Measurements from ENCODE around the gene LTBP1. TPM values are rescaled to one million over a fixed set of nuclear protein-coding genes. Genes with fewer than 3 reads are reported as not detected.
"Not testable (repeated sequence)": the region's sequence is repeated elsewhere in the genome, so short reads cannot be mapped to it uniquely, and the experiment has no call there.

The LTBP1 gene
- total RNA-seq, 1 experiment from 2014 or later: 11.8 TPM

- peak overlapping the region; percentile 25 for H3K4me2 ChIP-seq (ENCODE audit: low read depth, low read length, poor library complexity, severe bottlenecking)
- peak; percentile 44 for DNase-seq
- no peaks in the 10 kb centered on the region for H4K20me1 ChIP-seq (ENCODE audit: insufficient read depth, low read depth, low read length)
- H3K79me2 ChIP-seq (ENCODE audit: low read length): no peaks in the 10 kb centered on the region
- no peak overlapping the region for H3K4me3 ChIP-seq (ENCODE audit: low read length)
- no peak overlapping the region for H3K27ac ChIP-seq (ENCODE audit: low read length)
- no peaks in the 10 kb centered on the region for H3K27me3 ChIP-seq (ENCODE audit: low read length)
- peaks cover 26% of the 10 kb centered on the region for H3K4me1 ChIP-seq (ENCODE audit: low read length)
- H2AFZ ChIP-seq (ENCODE audit: low read length): peak overlapping the region; percentile 32; the same call in 1 of the 2 replicates
- H3K9me3 ChIP-seq (ENCODE audit: low read length): no peaks in the 10 kb centered on the region
- H3K9me2 ChIP-seq (replicated peaks; ENCODE audit: insufficient read depth, low read length): no peaks in the 10 kb centered on the region
- H3K36me3 ChIP-seq (ENCODE audit: insufficient read depth, low read length): no peaks in the 10 kb centered on the region
- H3K9ac ChIP-seq (ENCODE audit: low read length): no peak overlapping the region
These were observed 41.5 kb upstream of the LTBP1 start for GRCh38 chr2:32905270-32905669.

GRCh38 chr2:32910883-32911598 is 35.7 kb upstream of the LTBP1 start:
- H4K20me1 ChIP-seq (ENCODE audit: insufficient read depth, low read depth, low read length): no peaks in the 10 kb centered on the region
- no peaks in the 10 kb centered on the region for H3K79me2 ChIP-seq (ENCODE audit: low read length)
- H3K9me3 ChIP-seq (ENCODE audit: low read length): no peaks in the 10 kb centered on the region
- H3K27ac ChIP-seq (ENCODE audit: low read length): peak overlapping the region; percentile 92
- peak; percentile 82 for DNase-seq
- H3K27me3 ChIP-seq (ENCODE audit: low read length): no peaks in the 10 kb centered on the region
- H3K4me2 ChIP-seq (ENCODE audit: low read depth, low read length, poor library complexity, severe bottlenecking): peak overlapping the region; percentile 70
- no peaks in the 10 kb centered on the region for H3K36me3 ChIP-seq (ENCODE audit: insufficient read depth, low read length)
- H3K9ac ChIP-seq (ENCODE audit: low read length): peak overlapping the region; percentile 47
- peak overlapping the region; percentile 45 for H2AFZ ChIP-seq (ENCODE audit: low read length)
- no peaks in the 10 kb centered on the region for H3K9me2 ChIP-seq (replicated peaks; ENCODE audit: insufficient read depth, low read length)
- peak overlapping the region; percentile 50 for H3K4me3 ChIP-seq (ENCODE audit: low read length)
- H3K4me1 ChIP-seq (ENCODE audit: low read length): peaks cover 30% of the 10 kb centered on the region

DNA sequence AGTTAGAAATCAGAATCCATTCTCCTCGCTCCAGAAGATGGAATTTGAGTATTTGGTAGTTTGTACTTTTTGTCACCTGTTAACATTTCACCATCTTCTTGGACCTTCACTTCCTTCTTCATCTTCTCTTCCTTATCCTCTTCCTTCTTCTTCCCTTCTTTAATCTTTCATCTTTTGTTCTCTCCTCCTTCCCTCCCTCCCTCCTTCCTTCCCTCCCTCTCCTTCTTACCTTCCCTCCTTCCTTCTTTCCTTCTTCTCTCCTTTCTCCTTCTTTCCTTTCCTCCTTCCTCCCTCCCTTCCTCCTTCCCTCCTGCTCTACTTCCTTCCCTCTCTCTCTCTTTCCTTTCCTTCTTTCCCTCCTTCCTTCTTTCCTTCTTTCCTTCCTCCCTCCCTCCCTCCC is 31.1 kb upstream of the LTBP1 start:
- no peaks in the 10 kb centered on the region for H3K36me3 ChIP-seq (ENCODE audit: insufficient read depth, low read length)
- H4K20me1 ChIP-seq (ENCODE audit: insufficient read depth, low read depth, low read length): no peaks in the 10 kb centered on the region
- H3K27ac ChIP-seq (ENCODE audit: low read length): no peak overlapping the region
- H3K4me2 ChIP-seq (ENCODE audit: low read depth, low read length, poor library complexity, severe bottlenecking): no peak overlapping the region
- H3K4me1 ChIP-seq (ENCODE audit: low read length): peaks cover 13% of the 10 kb centered on the region
- no peaks in the 10 kb centered on the region for H3K79me2 ChIP-seq (ENCODE audit: low read length)
- H3K4me3 ChIP-seq (ENCODE audit: low read length): no peak overlapping the region
- no peak for DNase-seq
- no peaks in the 10 kb centered on the region for H3K27me3 ChIP-seq (ENCODE audit: low read length)
- H3K9me2 ChIP-seq (replicated peaks; ENCODE audit: insufficient read depth, low read length): no peaks in the 10 kb centered on the region
- no peak overlapping the region for H2AFZ ChIP-seq (ENCODE audit: low read length)
- H3K9ac ChIP-seq (ENCODE audit: low read length): no peak overlapping the region
- no peaks in the 10 kb centered on the region for H3K9me3 ChIP-seq (ENCODE audit: low read length)

GRCh38 chr2:32918774-32919173 is 28.0 kb upstream of the LTBP1 start:
- no peak overlapping the region for H3K27ac ChIP-seq (ENCODE audit: low read length)
- H3K27me3 ChIP-seq (ENCODE audit: low read length): no peaks in the 10 kb centered on the region
- DNase-seq: no peak
- no peaks in the 10 kb centered on the region for H3K79me2 ChIP-seq (ENCODE audit: low read length)
- H3K36me3 ChIP-seq (ENCODE audit: insufficient read depth, low read length): no peaks in the 10 kb centered on the region
- no peak overlapping the region for H3K4me2 ChIP-seq (ENCODE audit: low read depth, low read length, poor library complexity, severe bottlenecking)
- no peaks in the 10 kb centered on the region for H4K20me1 ChIP-seq (ENCODE audit: insufficient read depth, low read depth, low read length)
- no peaks in the 10 kb centered on the region for H3K9me2 ChIP-seq (replicated peaks; ENCODE audit: insufficient read depth, low read length)
- no peak overlapping the region for H2AFZ ChIP-seq (ENCODE audit: low read length)
- H3K4me1 ChIP-seq (ENCODE audit: low read length): no peaks in the 10 kb centered on the region
- H3K9ac ChIP-seq (ENCODE audit: low read length): no peak overlapping the region
- H3K4me3 ChIP-seq (ENCODE audit: low read length): no peak overlapping the region
- H3K9me3 ChIP-seq (ENCODE audit: low read length): no peaks in the 10 kb centered on the region

DNA sequence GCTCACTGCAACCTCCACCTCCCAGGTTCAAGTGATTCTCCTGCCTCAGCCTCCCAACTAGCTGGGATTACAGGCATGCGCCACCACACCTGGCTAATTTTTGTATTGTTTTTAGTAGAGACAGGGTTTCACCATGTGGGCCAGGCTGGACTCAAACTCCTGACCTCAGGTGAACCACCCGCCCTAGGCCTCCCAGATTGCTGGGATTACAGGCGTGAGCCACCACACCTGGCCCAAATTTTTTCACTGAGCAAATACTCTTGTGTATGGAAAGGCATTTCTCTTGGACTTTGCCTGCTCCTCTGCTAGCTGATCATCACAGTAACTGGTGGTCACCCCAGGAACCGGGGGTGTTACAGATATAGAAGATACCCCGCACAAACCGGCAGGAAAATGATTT is 26.9 kb upstream of the LTBP1 start:
- H3K9me3 ChIP-seq (ENCODE audit: low read length); H3K4me2 ChIP-seq (ENCODE audit: low read depth, low read length, poor library complexity, severe bottlenecking); H3K79me2 ChIP-seq (ENCODE audit: low read length); H3K27ac ChIP-seq (ENCODE audit: low read length); H3K27me3 ChIP-seq (ENCODE audit: low read length); H3K4me3 ChIP-seq (ENCODE audit: low read length); H3K9me2 ChIP-seq (replicated peaks; ENCODE audit: insufficient read depth, low read length); H4K20me1 ChIP-seq (ENCODE audit: insufficient read depth, low read depth, low read length); H3K36me3 ChIP-seq (ENCODE audit: insufficient read depth, low read length); H2AFZ ChIP-seq (ENCODE audit: low read length); DNase-seq; H3K9ac ChIP-seq (ENCODE audit: low read length); H3K4me1 ChIP-seq (ENCODE audit: low read length): not testable (repeated sequence)

DNA sequence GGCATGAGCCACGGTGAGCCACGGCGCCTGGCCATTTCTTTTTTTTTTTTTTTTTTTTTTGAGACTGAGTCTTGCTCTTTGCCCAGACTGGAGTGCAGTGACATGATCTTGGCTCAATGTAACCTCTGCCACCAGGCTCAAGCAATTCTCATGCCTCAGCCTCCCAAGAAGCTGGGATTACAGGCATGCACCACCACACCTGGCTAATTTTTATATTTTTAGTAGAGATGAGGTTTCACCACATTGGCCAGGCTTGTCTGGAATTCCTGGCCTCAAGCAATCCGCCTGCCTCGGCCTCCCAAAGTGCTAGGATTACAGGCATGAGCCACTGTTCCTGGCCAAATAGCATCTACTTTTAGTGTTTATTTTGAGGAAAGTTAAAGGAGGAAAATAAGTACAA is 25.3 kb upstream of the LTBP1 start:
- not testable (repeated sequence) for H3K9me3 ChIP-seq (ENCODE audit: low read length); H3K79me2 ChIP-seq (ENCODE audit: low read length); H4K20me1 ChIP-seq (ENCODE audit: insufficient read depth, low read depth, low read length); H3K9ac ChIP-seq (ENCODE audit: low read length); H3K27ac ChIP-seq (ENCODE audit: low read length); H3K36me3 ChIP-seq (ENCODE audit: insufficient read depth, low read length); H3K4me3 ChIP-seq (ENCODE audit: low read length); DNase-seq; H3K27me3 ChIP-seq (ENCODE audit: low read length); H3K9me2 ChIP-seq (replicated peaks; ENCODE audit: insufficient read depth, low read length); H3K4me2 ChIP-seq (ENCODE audit: low read depth, low read length, poor library complexity, severe bottlenecking); H3K4me1 ChIP-seq (ENCODE audit: low read length); H2AFZ ChIP-seq (ENCODE audit: low read length)

- Histone ChIP-seq H3K79me2 (ENCODE audit: low read length) (no peaks in the 10 kb centered on the region), H3K9me3 (ENCODE audit: low read length) (no peaks in the 10 kb centered on the region), H3K9me2 (replicated peaks; ENCODE audit: insufficient read depth, low read length) (no peaks in the 10 kb centered on the region), H3K27ac (ENCODE audit: low read length) (no peak overlapping the region), H3K9ac (ENCODE audit: low read length) (no peak overlapping the region), H3K27me3 (ENCODE audit: low read length) (no peaks in the 10 kb centered on the region), H4K20me1 (ENCODE audit: insufficient read depth, low read depth, low read length) (no peaks in the 10 kb centered on the region), H3K4me3 (ENCODE audit: low read length) (no peak overlapping the region), H3K4me2 (ENCODE audit: low read depth, low read length, poor library complexity, severe bottlenecking) (no peak overlapping the region), H2AFZ (ENCODE audit: low read length) (no peak overlapping the region), H3K36me3 (ENCODE audit: insufficient read depth, low read length) (no peaks in the 10 kb centered on the region), H3K4me1 (ENCODE audit: low read length) (peaks cover 4% of the 10 kb centered on the region; the same call in 1 of the 2 replicates)
- no peak for DNase-seq
These were observed 24.3 kb upstream of the LTBP1 start for GRCh38 chr2:32922501-32922900.

GRCh38 chr2:32923109-32923508 is 23.6 kb upstream of the LTBP1 start:
- H3K9ac ChIP-seq (ENCODE audit: low read length): no peak overlapping the region
- no peaks in the 10 kb centered on the region for H3K9me3 ChIP-seq (ENCODE audit: low read length)
- H3K79me2 ChIP-seq (ENCODE audit: low read length): no peaks in the 10 kb centered on the region
- no peaks in the 10 kb centered on the region for H3K36me3 ChIP-seq (ENCODE audit: insufficient read depth, low read length)
- no peak overlapping the region for H2AFZ ChIP-seq (ENCODE audit: low read length)
- H3K4me2 ChIP-seq (ENCODE audit: low read depth, low read length, poor library complexity, severe bottlenecking): no peak overlapping the region
- no peaks in the 10 kb centered on the region for H3K27me3 ChIP-seq (ENCODE audit: low read length)
- H3K9me2 ChIP-seq (replicated peaks; ENCODE audit: insufficient read depth, low read length): no peaks in the 10 kb centered on the region
- DNase-seq: no peak
- H3K4me3 ChIP-seq (ENCODE audit: low read length): no peak overlapping the region
- peaks cover 4% of the 10 kb centered on the region; the same call in 1 of the 2 replicates for H3K4me1 ChIP-seq (ENCODE audit: low read length)
- H4K20me1 ChIP-seq (ENCODE audit: insufficient read depth, low read depth, low read length): no peaks in the 10 kb centered on the region
- H3K27ac ChIP-seq (ENCODE audit: low read length): no peak overlapping the region
